Measurements from ENCODE around the gene ACSM3.
"Not testable (repeated sequence)": the region's sequence is repeated elsewhere in the genome, so short reads cannot be mapped to it uniquely, and the experiment has no call there.

ACSM3 gene

DNA sequence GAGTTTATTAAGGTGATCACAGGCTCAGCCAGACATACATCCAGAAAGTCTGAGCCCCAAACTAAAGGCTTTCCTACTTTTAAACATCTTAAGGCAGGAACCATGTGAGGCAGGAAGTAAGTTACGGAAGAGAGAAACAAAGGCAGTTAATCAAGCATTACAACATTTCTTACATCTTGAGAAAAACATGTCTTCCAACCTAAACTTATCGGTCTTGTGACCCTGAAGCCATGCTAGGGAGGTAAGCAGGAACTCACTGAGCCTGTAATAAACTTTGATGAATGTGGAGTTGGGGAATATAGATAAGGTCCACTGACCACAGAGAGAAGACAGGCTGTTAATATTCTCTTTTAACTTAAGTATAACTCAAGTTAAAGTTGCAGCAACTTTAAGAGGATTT is 3.5 kb upstream of the ACSM3 start:
- DNase-seq (ENCODE audit: low read depth): no peak

DNA sequence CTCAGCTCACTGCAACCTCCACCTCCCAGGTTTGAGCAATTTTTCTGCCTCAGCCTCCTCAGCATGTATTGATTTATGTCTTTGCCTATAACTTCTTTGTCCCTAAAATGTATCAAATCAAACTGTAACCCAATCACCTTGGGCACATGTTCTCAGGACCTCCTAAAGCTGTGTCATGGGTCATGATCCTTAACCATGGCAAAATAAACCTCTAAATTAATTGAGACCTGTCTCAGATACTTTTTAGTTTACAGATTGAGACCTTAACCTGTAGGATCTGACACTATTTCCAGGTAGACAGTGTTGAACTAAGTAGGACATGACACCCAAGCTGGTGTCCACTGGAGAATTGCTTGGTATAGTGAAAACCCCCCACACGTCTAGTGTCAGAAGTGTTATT is 2.6 kb upstream of the ACSM3 start:
- no peak for DNase-seq (ENCODE audit: low read depth)

DNA sequence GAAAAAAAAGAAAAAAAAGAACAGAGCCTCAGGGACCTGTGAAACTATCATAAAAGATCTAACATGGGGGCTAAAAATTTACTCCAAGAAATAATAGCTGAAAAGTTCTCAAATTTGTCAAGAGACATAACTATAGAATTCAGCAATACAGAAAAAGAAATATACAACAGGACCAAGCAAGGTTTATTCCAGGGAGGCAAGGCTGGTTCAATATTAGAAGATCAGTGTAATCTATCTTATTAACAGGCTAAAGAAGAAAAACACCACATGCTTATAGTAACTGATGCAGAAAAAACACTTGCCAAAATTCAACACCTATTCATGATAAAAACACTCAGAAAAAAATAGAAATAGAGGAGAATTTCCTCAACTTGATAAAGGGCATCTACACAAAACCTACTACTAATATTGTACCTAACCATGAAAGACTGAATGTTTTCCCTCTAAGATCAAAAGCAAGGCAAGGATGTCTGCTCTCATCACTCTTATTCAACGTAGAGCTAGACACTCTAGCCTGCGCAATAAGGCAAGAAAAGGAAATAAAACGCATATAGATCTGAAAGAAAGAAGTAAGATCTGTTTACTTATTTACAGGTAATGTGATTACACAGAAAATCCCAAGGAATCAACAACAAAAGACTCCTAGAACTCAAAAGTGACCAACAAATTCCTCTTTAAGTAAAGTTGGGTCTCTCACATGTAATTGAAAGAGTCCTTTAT is 1.2 kb upstream of the ACSM3 start:
- DNase-seq (ENCODE audit: low read depth): no peak

DNA sequence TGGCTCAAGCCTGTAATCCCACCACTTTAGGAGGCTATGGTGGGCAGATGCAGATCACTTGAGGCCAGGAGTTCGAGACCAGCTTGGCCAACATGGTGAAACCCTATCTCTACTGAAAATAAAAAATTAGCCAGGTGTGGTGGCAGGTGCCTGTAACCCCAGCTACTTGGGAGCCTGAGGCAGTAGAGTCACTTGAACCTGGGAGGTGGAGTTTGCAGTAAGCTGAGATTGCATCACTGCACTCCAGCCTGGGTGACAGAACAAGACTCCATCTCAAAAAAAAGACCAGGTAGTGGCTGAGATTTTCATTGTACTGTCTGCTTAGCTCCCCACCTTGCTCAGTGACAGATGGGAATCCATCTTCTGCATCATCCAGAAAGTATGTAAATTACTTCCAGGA is 634 bp downstream of the ACSM3 start:
- DNase-seq (ENCODE audit: low read depth): not testable (repeated sequence)

DNA sequence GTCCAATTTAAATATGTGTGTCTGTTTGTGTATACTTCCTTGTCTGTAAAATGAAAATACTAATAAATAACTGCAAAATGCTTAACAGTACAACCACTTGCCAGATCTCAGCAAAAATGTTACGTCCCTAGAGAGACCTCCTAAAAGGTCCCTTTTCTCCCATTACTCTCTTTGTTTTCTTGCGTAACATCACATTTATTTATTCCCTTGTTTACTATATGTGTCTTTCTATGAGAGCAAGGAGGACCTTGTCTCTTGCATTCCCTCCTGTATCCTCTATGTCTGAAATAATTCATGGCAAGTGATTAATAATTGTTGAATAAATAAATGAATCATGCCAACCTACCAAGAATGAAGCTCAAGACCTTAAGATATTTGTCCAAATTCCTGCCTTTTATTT is 1.9 kb downstream of the ACSM3 start:
- no peak for DNase-seq (ENCODE audit: low read depth)

DNA sequence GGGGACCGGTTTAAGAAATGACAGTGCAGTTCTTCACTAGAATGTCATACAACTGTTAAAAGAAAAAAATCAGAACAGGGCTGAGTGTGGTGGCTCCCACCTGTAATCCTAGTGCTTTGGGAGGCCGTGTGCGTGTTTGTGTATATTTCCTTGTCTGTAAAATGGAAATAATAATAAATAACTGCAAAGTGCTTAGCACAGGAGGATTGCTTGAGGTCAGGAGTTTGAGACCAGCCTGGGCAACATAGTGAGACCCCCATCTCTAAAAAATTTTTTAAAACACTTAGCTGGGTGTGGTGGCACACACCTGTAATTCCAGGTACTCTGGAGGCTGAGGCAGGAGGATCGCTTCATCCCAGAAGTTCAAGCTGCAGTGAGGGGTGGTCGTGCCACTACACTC is 2.5 kb downstream of the ACSM3 start:
- no peak for DNase-seq (ENCODE audit: low read depth)

DNA sequence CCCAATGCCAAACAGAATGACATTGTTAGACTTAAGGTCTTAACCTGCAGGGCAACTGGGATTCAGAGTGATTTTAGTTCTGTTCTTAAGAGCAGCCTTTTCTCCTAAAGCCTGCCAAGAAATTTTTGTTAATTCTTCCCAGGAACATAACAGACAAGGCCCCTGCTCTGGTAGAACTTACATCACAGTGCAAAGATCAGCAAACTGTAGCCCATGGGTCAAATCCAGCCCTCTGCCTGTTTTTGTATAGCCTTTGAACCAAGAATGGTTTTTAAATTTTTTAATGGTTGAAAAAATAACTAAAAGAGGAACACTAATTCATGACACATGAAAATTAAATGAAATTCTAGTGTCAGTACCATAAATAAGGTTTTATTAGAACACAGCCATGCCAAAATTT is 3.8 kb downstream of the ACSM3 start:
- DNase-seq (ENCODE audit: low read depth): no peak

DNA sequence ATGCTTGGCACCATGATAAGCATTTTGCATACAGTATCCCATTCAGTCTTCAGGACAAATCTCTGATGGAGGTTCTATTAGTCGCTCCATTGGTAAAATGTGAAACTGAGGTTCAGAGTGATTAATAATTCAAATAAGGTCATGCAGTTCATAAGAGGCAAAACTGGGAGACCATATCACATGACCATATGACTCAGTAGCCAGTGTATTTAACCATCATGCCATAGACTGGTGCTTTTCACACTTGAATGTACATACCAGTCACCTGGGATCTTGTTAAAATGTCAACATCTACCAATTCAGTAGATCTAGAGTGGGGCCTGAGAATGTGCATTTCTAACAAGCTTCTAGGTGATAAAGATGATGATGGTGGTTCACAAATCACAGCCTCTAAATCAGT is 4.3 kb downstream of the ACSM3 start:
- DNase-seq (ENCODE audit: low read depth): no peak

DNA sequence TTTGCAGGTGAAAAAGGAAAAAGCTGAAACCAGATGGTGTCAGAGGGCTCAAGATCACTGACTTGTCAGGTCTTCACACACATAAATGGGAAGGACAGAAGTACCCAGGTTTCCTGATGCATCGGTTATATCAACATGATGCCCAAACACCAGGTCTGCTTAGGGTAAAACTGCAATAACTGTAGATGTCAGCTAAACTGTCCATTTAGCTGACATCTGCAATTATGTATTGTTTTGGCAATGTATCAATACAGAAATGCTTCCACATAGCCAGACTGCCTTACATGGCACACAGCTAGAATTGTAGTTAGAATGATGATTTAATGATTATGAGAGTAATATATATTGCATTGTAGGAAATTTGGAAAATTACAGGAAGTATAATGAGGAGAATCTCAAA is 5.0 kb downstream of the ACSM3 start:
- no peak for DNase-seq (ENCODE audit: low read depth)

DNA sequence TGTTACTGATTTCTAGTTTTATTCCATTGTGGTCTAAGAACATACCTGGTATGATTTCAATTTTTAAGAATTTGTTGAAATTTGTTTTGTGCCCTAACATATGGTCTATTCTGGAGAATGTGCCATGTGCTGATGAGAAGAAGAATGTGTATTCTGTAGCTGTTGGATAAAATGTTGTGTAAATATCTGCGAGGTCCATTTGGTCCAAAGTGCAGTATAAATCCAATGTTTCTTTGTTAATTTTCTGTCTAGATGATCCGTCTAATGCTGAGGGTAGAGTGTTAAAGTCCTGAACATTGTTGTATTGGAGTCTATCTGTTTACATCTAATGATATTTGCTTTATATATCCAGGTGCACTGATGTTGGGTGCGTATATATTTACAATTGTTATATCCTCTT is 9.9 kb downstream of the ACSM3 start:
- no peak for DNase-seq (ENCODE audit: low read depth)

DNA sequence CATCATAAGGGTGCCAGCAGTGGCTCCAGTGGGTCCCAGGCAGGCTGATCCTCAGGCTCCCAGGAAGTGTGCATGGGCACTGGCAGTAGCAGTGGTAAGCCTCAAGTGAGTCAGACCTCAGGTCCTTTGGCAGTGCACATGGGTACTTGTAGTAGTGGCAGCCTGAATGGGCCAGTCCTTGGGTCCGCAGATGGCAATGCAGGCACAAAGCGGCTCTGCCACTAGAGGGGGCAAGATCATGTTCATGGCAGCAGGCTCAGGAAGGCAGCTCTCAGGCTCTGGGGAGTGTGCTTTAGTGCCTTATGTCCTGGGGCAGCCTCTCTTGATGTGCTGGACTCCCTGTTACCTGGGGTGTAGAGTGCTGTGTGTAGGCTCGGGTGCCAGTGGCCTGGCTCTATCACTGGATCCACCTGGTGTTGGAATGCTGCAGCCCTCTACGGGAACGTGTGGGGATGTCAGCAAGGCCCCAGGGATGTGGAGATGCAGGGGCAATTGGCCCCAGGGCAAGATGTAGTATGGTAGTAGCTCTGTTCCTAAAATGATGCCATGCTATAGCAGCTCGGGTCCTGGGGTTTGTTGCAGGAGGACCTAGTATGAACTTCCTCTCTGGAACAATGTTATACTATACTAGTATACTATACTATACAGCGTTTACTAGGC is 11.0 kb downstream of the ACSM3 start:
- DNase-seq (ENCODE audit: low read depth): peak; percentile 26

DNA sequence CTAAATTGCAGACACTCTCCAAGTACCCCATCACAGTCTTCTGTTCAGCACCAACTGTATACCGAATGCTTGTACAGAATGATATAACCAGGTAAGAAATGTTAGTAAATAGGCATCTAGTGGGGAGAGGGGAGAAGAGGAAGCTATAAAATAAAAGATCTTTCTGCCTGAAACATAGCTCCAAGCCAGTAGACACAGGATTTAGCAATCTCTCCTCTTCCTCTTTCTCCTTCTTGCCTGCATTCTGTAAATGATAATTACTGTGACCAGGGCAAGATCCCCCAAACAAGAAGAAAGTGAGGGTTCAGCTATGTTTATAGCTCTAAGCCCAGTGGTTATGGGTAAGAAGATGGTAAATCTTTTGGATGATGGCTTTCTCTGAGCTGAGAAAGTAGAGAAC is 17.9 kb downstream of the ACSM3 start:
- DNase-seq (ENCODE audit: low read depth): no peak

DNA sequence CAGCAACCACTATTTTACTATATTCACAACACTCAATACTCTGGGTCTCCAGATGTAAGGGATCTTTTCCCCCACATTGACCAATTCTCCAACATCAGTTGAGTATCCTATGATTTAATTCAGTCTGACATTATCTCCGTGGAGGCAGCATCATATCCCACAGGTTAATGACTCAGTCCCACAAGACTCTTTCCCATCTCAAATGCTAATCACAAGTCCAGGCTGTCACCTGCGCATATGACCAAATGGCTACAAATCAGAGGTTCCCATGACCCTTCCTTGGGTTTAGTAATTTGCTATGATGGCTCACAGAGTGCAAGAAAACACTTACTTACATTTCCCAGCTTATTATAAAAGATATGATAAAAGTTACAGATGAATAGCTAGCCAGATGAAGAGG is 18.7 kb downstream of the ACSM3 start:
- no peak for DNase-seq (ENCODE audit: low read depth)

DNA sequence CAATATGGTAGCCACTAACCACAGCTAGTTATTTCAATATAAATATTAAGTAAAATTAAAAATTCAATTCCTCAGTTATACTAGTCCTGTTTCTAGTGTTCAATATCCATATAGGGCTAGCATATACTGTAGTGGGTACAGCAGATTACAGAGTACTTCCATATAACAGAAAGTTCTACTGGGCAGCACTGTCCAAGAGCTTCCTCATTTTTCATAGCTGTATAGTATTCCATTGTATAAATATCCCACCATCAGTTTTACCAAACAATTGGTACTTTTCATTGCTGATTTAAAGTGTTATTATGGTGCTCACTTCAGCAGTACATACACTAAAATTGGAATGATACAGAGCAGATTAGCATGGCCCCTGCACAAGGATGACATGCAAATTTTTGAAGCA is 20.4 kb downstream of the ACSM3 start:
- no peak for DNase-seq (ENCODE audit: low read depth)

DNA sequence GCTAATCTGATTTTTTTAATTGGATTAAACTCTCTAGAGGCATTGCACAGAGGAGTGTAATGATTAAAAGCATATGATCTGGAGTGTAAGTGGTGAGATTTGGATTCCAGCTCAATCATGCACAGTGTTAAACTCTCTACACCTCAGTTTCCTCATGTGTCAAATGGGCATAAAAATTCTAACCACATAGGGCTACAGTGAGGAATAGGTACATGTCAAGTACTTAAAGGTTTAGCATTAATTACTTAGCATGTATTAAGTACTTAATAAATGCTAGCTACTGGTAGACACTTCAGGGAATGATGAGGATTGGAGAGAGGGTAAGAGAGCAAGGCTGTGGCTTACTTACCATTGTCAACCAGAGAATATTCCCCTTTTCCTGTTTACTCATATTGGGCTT is 25.3 kb downstream of the ACSM3 start:
- no peak for DNase-seq (ENCODE audit: low read depth)

DNA sequence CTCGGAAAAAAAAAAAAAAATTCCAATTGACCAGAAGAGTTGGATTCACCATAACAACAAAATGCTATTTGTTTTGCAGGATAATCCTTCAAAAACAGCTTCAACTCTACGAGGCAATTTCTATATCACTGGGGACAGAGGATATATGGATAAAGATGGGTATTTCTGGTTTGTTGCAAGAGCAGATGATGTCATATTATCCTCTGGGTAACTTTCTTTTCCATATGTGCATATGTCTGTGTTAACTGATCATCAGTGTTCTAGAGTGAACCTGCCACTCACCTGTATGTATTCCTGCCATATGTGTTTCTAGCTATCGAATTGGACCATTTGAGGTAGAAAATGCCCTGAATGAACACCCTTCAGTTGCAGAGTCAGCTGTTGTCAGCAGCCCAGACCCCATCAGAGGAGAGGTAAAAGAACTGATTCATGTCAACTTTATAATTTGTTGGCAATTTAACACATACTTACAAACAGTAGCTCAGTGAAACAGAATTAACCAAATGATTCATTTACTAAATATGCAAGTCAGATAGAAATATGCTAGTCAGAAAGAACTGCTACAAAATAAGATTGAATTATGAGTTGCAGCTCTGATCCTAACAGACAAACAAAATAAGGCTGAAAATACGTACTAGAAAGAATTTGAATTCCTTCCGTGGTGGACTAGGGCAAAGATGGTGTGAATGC is 28.3 kb downstream of the ACSM3 start:
- DNase-seq (ENCODE audit: low read depth): no peak

DNA sequence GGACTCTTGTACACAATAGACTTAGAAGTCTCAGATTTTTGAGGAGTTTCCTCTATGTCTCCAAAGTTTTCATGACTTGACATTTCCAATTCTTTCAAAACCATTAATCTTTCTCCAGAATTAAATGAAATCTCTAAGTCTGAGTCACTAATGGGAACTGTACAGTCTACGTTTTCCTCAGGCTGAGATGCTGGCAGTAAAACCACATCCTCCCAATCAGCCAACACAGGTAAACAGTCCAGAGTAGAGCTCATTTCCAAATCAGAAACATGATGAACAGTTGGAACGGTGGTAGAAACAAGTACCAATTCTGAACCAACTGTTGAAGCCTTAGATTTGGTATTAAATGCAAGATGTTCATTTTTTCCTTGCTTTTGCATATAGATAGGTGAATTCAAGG is 34.5 kb downstream of the ACSM3 start:
- no peak for DNase-seq (ENCODE audit: low read depth)

DNA sequence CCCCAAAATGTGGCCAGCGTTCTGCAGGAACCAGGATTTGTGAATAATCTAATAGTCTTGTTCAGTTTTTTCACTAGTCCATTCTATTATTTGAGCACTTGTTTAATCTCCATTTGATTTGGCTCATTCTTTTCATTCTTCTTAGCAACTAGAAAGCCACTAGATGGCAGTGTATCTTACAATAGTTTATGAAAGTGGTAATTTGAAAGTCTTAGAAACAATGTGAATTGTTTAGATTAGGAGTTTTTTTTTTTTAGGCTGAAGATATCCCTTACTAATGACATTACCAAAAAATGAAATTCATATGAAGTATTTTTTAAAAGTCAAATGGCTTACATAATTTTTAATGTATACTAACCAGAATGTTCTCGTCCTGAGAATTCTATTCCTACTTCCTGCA is 35.8 kb downstream of the ACSM3 start:
- no peak for DNase-seq (ENCODE audit: low read depth)

DNA sequence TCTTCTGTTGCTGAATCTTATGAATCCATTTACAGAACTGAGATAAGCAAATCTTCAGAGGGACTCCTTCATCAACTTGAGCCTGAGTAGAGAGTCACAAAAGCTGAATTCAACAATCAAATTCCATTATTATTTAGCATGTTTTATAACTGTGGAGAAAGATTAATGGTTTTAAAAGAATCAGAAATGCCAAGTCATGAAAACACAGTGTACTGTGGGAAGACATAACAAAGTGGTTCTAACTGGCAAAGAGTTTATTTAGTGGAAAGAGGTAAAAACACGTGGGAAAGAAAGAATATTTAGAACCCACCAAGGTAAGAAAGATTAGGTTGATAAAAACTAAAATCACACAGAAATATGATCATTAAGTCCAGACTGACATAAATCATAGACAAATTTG is 37.5 kb downstream of the ACSM3 start:
- DNase-seq (ENCODE audit: low read depth): no peak

DNA sequence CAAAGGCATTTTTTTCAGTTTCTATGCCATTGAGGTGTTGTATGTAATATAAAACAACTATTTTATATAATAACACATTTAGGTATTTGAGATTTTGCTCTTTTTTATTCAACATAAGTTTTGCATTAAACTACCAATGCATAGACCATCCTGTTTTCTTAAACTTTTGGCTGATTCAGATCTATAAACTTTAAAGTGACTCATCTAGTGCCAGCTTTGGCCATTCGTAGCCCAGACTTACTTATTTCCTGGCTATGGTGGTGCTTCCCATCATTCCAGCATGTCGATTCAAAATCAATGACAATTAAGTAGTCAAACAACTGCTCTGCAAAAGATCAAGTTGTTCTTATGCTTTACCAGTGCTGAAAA is 39.4 kb downstream of the ACSM3 start:
- DNase-seq (ENCODE audit: low read depth): no peak

DNA sequence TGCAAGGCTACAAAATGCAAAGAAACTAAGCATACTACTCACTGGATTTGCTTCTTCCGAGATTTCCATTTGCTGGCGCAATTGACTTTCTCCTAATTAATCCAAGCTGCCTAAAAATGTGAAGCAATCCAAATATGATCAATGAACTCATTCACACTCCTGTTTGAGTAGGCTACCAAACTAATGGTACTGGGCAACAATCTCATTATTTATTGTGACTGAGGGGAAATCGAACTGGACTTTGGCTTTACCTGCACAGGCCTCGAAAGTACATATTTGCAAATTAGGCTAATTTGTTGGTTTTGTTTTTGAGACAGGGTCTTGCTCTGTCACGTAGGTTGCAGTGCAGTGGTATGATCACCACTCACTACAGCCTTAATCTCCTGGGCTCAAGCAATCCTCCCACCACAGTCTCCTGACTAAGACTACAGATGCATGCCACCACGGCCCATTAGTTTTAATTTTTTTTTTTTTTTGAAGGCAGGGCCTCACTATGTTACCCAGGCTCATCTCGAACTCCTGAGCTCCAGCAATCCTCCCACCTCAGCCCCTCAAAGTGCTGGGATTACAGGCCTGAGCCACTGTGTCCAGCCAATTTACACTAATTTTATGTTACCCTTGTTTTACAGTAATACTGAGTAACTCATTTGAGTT is 39.9 kb downstream of the ACSM3 start:
- no peak for DNase-seq (ENCODE audit: low read depth)

DNA sequence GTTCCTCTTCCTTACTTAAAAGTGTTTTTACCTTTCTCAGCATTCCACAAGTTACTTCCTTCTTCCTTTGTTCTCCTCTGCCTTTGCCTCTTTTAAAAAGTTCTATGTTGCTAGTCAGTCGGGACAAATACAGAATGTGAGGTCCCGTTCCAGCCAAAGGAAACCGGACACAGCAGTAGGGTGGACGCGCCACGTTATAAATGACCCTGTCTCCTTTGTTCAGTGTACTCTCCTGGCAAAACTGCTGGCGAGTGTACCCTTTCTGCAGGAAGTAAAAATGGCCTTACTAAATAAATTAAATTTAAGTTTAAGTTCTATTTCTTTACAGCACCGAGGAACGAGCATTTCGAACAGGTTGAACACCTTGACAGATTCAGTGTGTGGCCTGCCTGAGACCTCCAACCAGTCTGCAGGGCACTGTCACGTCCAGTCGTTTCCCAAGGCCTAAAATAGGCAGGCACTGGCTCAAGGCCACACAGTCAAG is 41.9 kb downstream of the ACSM3 start:
- not testable (repeated sequence) for DNase-seq (ENCODE audit: low read depth)
